DMS153 treated with DMSO at 0.1 percent for 48 hours (cell line): Measurements from ENCODE around the gene BMX.

Experiments used
- DNase-seq: peaks from one replicate; lab custom pipeline; 2025; ENCODE audit not compliant: unreplicated experiment; lab: John Stamatoyannopoulos, UW

Gene BMX

DNA sequence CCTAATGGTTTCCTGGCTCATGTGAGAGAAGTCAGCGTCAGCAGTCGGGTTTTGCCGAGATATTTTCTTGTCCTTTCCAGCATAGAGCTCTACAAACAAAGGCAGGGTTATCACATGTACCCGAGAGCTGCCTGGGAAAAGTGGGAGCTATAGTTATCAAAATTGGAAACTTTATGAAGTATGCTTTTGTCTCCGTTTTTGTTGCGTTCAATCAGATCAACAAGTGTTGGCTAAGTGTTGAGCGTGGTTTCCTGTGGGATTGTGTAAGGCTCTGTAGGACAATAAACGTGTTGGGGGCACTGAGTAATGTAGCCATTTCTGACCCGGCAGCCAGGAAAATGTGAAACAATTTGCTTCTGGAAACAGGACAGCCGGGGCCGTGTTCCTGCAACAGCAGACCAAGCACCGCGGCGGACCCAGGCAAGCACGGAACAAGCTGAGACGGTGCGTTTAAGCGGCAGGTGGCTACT is at the start of gene BMX:
Gene BMX (plus strand): TSS at position 311 of the 470 bp plus-strand sequence. CDS start 7,547 bp downstream, outside the sequence.
- DNase-seq, result no peak

GRCh38 chrX:15451913-15452312 is 48.7 kb upstream of the BMX start:
- DNase-seq, result no peak

DNA sequence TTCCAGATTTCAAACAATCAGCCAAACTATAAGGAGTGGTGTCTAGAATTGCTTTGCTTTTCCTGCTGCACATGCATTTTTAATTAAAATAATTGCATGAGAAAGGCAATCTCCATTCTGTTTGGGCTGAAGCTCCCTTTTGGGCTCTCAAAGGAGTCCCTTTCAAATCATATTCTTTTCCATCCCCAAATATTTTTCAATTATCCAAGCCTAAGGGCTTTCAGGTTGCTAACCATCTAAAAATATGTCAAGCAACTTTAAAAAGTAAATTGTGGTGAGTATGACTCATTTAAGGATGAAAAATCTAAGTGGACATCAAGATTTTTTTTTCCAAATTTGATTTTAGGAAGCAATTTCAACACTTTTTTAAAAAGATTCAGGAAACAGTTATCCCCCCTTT is 35.9 kb upstream of the BMX start:
- no peak for DNase-seq

GRCh38 chrX:15465347-15465746 is 35.3 kb upstream of the BMX start:
- DNase-seq, result no peak

- no peak for DNase-seq
Observed at GRCh38 chrX:15465896-15466651, 34.5 kb upstream of the BMX start.

DNA sequence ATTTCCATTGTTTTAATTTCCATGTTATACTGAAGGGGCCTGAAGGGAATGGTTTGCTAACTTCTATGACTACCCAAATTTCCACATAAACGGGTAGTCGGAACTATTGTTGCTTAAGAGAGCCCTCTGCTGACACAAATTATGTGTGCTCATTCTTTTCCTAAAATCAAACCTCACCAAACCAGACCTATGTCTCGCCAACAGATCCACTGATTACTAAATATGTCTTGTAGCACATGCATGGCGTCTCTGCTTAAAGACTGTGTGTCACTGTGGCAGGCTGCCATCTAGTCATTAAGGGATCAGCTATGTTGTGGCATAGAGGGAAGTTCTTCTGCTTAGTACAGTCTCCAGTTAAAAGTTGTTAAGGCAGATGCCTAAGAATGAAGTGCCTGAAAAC is 32.6 kb upstream of the BMX start:
- no peak for DNase-seq

- no peak for DNase-seq
Observed at GRCh38 chrX:15469613-15470012, 31.0 kb upstream of the BMX start.

DNA sequence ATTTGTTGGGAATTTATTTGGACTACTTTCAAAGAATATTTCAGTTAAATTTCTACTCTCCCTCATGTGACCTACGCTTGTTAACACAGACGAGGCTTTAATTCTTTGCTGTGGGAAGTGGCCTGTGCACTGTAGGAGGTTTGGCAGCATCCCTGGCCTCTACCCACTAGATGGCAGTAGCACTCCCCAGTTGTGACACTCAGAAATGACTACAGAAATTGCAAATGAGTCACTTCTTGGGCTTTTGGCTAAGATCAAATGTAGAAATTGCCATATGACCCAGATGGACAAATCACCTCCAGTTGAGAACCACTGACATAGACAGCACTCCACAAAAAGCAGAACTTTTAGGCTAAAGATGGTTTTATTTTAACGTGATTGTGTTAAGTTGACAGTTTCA is 29.6 kb upstream of the BMX start:
- no peak for DNase-seq

DNA sequence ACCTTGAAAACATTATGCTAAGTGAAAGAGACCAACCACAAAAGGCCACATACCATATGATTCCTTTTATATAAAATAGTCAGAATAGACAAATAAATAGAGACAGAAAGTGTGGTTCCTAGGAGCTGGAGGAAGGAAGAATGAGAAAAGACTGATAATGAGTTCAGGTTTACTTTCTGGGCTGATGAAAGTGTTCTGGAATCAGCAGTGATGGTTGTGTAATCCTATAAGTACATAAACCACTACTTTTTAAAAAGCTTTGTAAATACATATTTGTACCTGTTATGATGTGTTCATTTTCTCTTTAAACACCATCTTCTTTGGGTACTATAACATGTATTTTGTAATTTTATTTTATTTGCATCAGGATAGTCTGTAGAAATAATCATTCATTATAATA is 28.1 kb upstream of the BMX start:
- no peak for DNase-seq

DNA sequence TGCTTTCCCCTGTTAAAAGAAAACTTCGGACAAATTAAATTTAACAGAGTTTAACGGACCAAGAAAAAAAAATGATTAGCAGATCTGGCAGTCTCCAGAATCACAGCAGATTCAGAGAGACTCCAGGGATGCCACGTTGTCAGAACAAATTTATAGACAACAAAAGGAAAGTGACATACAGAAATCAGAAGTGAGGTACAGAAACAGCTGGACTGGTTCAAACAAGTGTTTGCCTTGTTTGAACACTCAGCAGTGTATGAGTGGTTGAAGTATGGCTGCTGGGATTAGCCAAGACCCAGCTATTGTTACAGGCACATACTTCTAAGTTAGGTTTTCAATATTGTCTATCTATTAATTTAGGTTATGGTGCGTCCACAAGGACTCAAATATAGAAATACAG is 26.6 kb upstream of the BMX start:
- no peak for DNase-seq

GRCh38 chrX:15475021-15475420 is 25.6 kb upstream of the BMX start:
- DNase-seq, result no peak

- DNase-seq, result no peak
Observed at GRCh38 chrX:15475486-15475885, 25.1 kb upstream of the BMX start.

DNA sequence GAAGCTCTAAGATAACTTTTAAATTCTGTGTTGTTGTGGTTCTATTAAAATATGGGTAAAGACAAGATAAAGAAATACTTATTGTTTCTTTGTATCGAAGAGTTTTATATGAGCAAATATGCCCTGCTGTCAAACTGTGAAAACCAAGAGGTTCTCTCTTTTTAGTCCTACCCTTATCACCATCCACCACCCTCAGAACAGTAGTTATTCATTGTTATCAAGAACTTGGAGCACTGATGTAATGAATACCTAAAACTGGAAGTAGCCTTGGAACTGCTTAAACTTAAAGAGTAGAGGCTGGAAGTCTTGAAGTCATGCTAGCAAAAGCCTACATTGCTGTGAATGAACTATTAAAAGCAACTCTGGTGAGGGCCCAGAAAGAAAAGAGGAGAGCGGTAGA is 16.7 kb upstream of the BMX start:
- DNase-seq, result no peak

DNA sequence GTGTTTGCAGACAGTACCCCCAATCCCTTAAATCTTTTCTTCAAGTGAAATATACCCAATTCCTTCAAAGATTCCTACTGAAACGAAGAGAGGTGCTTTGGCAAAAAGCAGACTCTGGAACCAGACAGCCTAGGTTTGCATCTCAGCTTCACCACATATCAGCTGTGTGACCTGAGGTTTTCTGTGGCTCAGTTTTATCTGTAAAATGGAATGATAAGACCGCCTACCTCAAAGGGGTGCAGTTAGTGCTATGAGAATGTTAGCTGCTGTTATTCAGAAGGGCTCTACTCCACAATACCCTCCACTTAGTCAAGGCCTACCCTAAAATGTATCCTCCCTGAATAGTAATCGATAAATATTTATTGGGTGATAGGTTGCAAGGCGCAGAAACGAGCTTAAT is 8.1 kb upstream of the BMX start:
- DNase-seq, result no peak

DNA sequence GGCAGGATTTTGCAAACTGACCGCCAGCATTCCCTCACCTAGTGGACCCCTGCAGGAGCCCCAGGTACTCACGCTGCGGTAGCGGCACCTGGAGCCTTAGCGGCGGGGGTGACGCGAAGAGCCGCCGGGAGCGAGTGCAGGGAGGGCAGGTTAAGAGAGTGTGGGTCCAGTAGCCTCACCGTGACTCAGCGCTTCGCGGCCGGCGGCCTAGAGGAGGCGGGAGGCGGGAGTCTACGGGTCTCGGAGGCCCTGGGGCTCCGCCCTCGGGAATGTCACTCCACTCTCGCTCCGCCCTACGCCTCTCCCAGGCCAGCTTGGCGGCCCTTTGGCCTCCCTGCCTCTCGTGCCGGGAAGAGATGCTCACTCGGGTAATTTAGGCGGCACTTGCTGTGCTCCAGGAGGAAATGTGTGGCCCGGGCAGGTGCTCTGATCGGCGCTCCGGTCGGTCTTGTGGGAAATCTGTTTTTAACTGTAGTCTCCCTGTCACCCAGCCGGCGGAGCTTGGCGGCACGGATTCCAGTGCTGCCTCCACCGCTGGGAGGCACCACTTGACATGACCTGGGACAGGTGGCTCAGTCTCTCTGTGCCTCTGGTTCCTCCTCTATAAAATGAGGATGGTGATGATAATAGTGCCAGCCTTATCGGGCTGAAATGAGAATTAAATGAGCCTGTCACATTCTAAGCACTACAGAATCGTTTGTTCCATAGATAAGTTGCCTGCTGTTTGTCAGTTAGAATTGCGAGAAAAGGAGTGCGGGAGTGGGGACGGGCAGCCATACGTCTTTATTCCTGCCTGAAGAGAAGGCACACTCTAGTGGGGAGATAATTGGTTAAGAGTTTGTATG is 7.3 kb upstream of the BMX start, which contains the start of gene PIR:
Gene PIR (minus strand): TSS at position 216 of the 845 bp plus-strand sequence. CDS start 2,076 bp downstream, outside the sequence.
- DNase-seq, result peak; percentile 81

GRCh38 chrX:15495801-15496200 is 4.8 kb upstream of the BMX start:
- no peak for DNase-seq

- DNase-seq, result no peak
Observed at GRCh38 chrX:15496824-15497223, 3.8 kb upstream of the BMX start.

GRCh38 chrX:15497865-15498264 is 2.7 kb upstream of the BMX start:
- peak; percentile 4 for DNase-seq

- DNase-seq, result no peak
Observed at GRCh38 chrX:15498741-15499140, 1.9 kb upstream of the BMX start.

DNA sequence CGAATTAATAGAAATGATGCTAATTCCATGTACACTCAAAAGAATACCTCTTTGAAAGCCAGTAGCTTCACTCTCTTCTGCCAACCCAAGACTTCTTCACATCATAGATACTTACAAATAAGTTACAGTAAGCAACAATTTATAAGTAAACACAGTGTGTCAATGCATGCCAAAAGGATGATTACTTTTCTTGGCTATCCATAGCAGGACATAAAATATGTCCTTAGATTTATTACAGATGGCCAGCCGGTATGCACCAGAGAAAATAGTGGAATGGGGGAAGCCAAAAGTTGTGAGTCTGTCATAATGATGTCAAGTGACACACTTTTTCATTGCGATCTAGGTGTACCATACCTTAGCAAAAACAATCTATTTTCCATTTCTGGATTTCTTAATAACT is 631 bp upstream of the BMX start:
- DNase-seq, result no peak

- DNase-seq, result no peak
Observed at GRCh38 chrX:15501506-15501905, 899 bp downstream of the BMX start.

DNA sequence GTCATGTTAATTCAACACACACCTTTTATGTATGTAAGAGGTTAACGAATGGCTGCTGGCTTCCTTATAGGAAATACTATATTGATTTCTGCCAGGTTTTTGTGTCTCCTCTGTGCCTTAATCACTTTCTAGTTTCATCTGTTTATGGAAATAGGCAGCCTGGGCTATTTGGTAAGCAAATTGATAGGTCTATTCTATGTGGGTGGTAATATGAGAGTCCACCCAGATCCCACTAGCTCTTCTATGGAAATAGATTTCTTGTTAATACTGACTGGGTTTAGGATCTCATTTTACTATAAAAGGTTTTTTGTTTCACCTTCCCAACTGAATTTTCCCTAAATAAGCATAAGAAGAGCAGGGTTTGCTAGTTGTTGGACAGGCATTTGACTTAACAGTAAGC is 4.1 kb downstream of the BMX start:
- DNase-seq, result no peak
